WI38 (cell line): ENCODE data around the gene ZNF579.

Experiments
- H3K4me3 ChIP-seq: 2 replicates; pipeline ENCODE4 v1.5.1; 2011; ENCODE audit warnings: low read depth, mild to moderate bottlenecking, control low read depth, low read length
- CTCF ChIP-seq: IDR thresholded peaks from 2 replicates; pipeline ENCODE4 v1.5.1; 2012; ENCODE audit warnings: low read depth, mild to moderate bottlenecking, control low read depth, low read length

Gene ZNF579

GRCh38 chr19:55598034-55598433 lies 17.4 kb upstream of the ZNF579 start:
- H3K4me3 ChIP-seq = no peak overlapping the region
- TF ChIP-seq CTCF = no peak

GRCh38 chr19:55597501-55597921 lies 16.9 kb upstream of the ZNF579 start:
- no peak for TF ChIP-seq CTCF
- H3K4me3 ChIP-seq = no peak overlapping the region

GRCh38 chr19:55596304-55596703 lies 15.7 kb upstream of the ZNF579 start:
- TF ChIP-seq CTCF = no peak
- H3K4me3 ChIP-seq = no peak overlapping the region

GRCh38 chr19:55594996-55595545 lies 14.4 kb upstream of the ZNF579 start:
- no peak for TF ChIP-seq CTCF
- no peak overlapping the region for H3K4me3 ChIP-seq

- H3K4me3 ChIP-seq = no peak overlapping the region
- TF ChIP-seq CTCF = no peak
These were observed 12.6 kb upstream of the ZNF579 start for GRCh38 chr19:55593096-55593772.

GRCh38 chr19:55592391-55593090 lies 11.9 kb upstream of the ZNF579 start:
- no peak for TF ChIP-seq CTCF

GRCh38 chr19:55591555-55591954 lies 10.9 kb upstream of the ZNF579 start:
- no peak overlapping the region for H3K4me3 ChIP-seq
- no peak for TF ChIP-seq CTCF

More at GRCh38 chr19:55592391-55593090, 11.9 kb upstream of the ZNF579 start:
- H3K4me3 ChIP-seq = no peak overlapping the region
